NCI-H460 (cell line): ENCODE measurements around the gene DNAAF2. TPM values are rescaled to one million over a fixed set of nuclear protein-coding genes. Genes with fewer than 3 reads are reported as not detected.
"Not testable (repeated sequence)": the region's sequence is repeated elsewhere in the genome, so short reads cannot be mapped to it uniquely, and the experiment has no call there.

Experiments used
- DNase-seq: peaks from one replicate; pipeline ENCODE4 v3.0.0-alpha.2; 2016; ENCODE audit warnings: low read depth; ENCODE audit errors: extremely low read depth
- small RNA-seq, 2 experiments: library from RNA; depleted of rRNA; stranded (forward); fragments of <200 nt; gene quantifications; one replicate each; pipeline ENCODE3, GENCODE V24; 2014
- total RNA-seq: library from RNA; depleted of rRNA; stranded (reverse); fragments of >200 nt; shearing (Covaris generic); gene quantifications from 2 replicates; pipeline ENCODE4 v1.2.3, GENCODE V29; 2014; rRNA removed

DNAAF2 gene
- total RNA-seq, 1 experiment from 2014 or later, result 15.9 TPM

- not testable (repeated sequence) for DNase-seq
These were observed 49.9 kb downstream of the DNAAF2 start for GRCh38 chr14:49584981-49585640.

- DNase-seq, result no peak
These were observed 51.0 kb downstream of the DNAAF2 start for GRCh38 chr14:49584058-49584457.

GRCh38 chr14:49583629-49584028, 51.4 kb downstream of the DNAAF2 start:
- DNase-seq, result no peak

- DNase-seq, result no peak
These were observed 52.7 kb downstream of the DNAAF2 start for GRCh38 chr14:49582113-49582977.

- DNase-seq, result no peak
These were observed 53.6 kb downstream of the DNAAF2 start for GRCh38 chr14:49581209-49582112.

- DNase-seq, result no peak
These were observed 55.2 kb downstream of the DNAAF2 start for GRCh38 chr14:49579841-49580240.

- no peak for DNase-seq
These were observed 56.9 kb downstream of the DNAAF2 start for GRCh38 chr14:49578141-49578540.

Small RNA genes lying within 50 kb of the gene (small RNA-seq; reads per million reads assigned to genes)
- gene AL139099.3 (0 reads per million in 2 experiments), gene AL139099.4 (0 reads per million in 2 experiments), gene RF00019 (0 reads per million in 2 experiments), gene RNU6ATAC30P (0 reads per million in 2 experiments)

Other genes with a start within 250 kb of the DNAAF2 start
- gene RPS29, start 48.9 kb downstream of the DNAAF2 start, total RNA-seq, result 4,587 and 5,130 TPM in 2 replicates
- gene LRR1, start 36.3 kb downstream of the DNAAF2 start, total RNA-seq, result 42.7 and 51.9 TPM in 2 replicates
- 434 and 471 TPM in 2 replicates for gene RPL36AL, start 14.6 kb downstream of the DNAAF2 start, total RNA-seq
- 49.5 and 52.8 TPM in 2 replicates for gene MGAT2, start 14.4 kb downstream of the DNAAF2 start, total RNA-seq
- 15.2 and 16.2 TPM in 2 replicates for gene POLE2, start 53.0 kb upstream of the DNAAF2 start, total RNA-seq
- gene KLHDC1, start 57.9 kb upstream of the DNAAF2 start, total RNA-seq, result 0.47 and 0.69 TPM in 2 replicates
- gene KLHDC2, start 132.9 kb upstream of the DNAAF2 start, total RNA-seq, result 62.1 and 83.0 TPM in 2 replicates
- 61.1 and 73.4 TPM in 2 replicates for gene NEMF, start 217.5 kb upstream of the DNAAF2 start, total RNA-seq